ENCODE results near the gene SH2D5.

DNA sequence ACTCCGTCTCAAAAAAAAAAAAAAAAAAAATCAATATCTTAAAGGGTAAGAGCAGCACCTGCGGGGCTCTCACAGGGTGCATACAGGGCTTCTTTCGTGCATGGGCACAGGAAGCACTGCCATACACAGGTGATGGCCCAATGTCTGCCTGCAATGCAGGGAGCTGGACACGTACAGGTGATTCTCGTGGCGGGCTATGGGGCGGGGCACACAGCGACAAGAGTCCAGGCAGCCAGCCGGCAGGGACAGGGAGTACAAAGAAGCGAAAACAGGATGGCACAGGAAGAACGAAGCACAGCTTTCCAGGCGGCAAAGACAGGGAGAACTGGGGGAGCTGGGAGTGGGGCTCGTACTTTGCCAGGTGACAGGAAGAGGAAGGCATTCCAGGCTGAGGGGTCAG lies 16.3 kb downstream of the SH2D5 start:
- no peak for TF ChIP-seq CTCF (conservative IDR thresholded peaks at IDR 0.05; ENCODE audit: low read depth, low read length)
- no peak for TF ChIP-seq EZH2 (IDR thresholded peaks at IDR 0.05; ENCODE audit: low read length, unreplicated experiment)
- no peak for TF ChIP-seq EZH2phosphoT487 (IDR thresholded peaks at IDR 0.05; ENCODE audit: borderline replicate concordance, low read length)
